Immature natural killer cell (primary cell): ENCODE results near the gene ANXA3. TPM values are rescaled to one million over a fixed set of nuclear protein-coding genes. Genes with fewer than 3 reads are reported as not detected.
A peak's percentile ranks its signal among the peaks of the same experiment; 100 is the strongest.

Experiments
- DNase-seq, 3 donors: peaks; one replicate each; pipeline ENCODE4 v3.0.0; 2022; ENCODE audit warnings: mixed read lengths in 1 of 3
- H3K27ac Mint-ChIP-seq, 6 donors: one replicate each; pipeline ENCODE4 v1.8.0; 2020; ENCODE audit warnings: mixed read lengths in 6 of 6, mild to moderate bottlenecking in 5 of 6, inconsistent platforms in 4 of 6, moderate library complexity in 3 of 6
- H3K27me3 Mint-ChIP-seq, 3 donors: one replicate each; pipeline ENCODE4 v1.8.0; 2020 to 2021; ENCODE audit warnings: low read depth in 3 of 3, mild to moderate bottlenecking in 3 of 3, mixed read lengths in 3 of 3, moderate library complexity in 3 of 3, inconsistent platforms in 1 of 3
- H3K36me3 Mint-ChIP-seq, 3 donors: one replicate each; pipeline ENCODE4 v1.8.0; 2020; ENCODE audit warnings: mixed read lengths in 3 of 3, inconsistent platforms in 2 of 3, mild to moderate bottlenecking in 2 of 3
- H3K4me1 Mint-ChIP-seq, 2 donors: one replicate each; pipeline ENCODE4 v1.8.0; 2020; ENCODE audit warnings: inconsistent platforms in 2 of 2, mild to moderate bottlenecking in 2 of 2, mixed read lengths in 2 of 2, moderate library complexity in 1 of 2
- H3K4me3 Mint-ChIP-seq, 5 donors: one replicate each; pipeline ENCODE4 v1.8.0; 2020; ENCODE audit warnings: mild to moderate bottlenecking in 5 of 5, mixed read lengths in 5 of 5, inconsistent platforms in 3 of 5, moderate library complexity in 3 of 5
- H3K9me3 Mint-ChIP-seq, 6 donors: one replicate each; pipeline ENCODE4 v1.8.0; 2020; ENCODE audit warnings: mild to moderate bottlenecking in 6 of 6, mixed read lengths in 6 of 6, inconsistent platforms in 4 of 6, moderate library complexity in 3 of 6
- polyA plus RNA-seq, 3 donors: library from polyadenylated mRNA; unstranded; fragments of 300-500 nt; fragmentation: Illumina TruSeq; gene quantifications; one replicate each; pipeline ENCODE4 v1.2.3, GENCODE V29; 2021

The ANXA3 gene
- polyA plus RNA-seq, 3 donors from 2014 or later, result not detected

DNA sequence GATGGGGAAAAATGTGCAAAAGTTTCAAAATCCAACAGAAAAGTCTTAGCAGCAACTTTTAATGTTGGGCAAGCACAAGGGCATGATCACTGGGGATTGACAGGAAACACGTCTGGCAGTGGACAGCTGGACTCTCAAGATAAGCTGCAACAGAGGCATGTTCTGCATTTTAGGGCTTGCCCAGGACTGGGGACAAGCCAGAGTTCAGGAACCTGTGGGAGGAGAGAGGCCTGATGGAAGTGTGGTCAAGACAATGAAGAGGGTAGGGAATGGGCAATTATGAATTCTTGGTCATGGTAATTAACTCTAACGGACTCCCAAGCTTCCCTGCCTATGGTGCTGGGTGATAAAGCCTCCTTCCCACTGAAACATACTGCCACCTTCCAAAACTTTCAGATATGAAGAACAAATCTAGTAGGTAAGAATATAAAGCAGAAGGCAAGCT, 48.4 kb downstream of the ANXA3 start:
- Mint-ChIP-seq H3K27me3 (peaks cover 4 to 13% (median 7%) of the 10 kb centered on the region in 3 donors), H3K4me1 (no peaks in the 10 kb centered on the region), H3K36me3 (no peaks in the 10 kb centered on the region), H3K4me3 (no peak overlapping the region), H3K9me3 (no peaks in the 10 kb centered on the region), H3K27ac (no peak overlapping the region)
- no peak for DNase-seq

DNA sequence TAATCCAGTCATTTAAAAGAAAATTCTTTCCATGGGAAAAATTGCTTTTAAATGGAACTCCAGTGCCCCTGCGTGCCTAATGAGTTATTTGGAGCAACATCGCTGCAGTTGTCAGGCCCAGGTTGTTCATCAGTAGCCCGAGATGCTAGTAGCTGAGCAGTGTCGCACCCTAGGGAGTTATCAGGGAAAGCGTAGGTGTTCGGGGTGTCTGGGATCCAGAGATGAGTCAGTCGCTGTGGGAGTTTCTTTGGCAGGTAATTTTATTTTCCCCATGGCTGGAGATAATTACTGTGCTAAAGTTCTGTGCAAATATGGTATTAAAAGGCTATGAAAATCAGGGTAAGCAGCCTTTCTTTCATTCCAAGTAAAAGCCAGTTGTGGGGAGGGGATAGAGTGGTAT, 49.4 kb downstream of the ANXA3 start:
- no peak overlapping the region for H3K27ac Mint-ChIP-seq
- H3K27me3 Mint-ChIP-seq, result peaks cover 4 to 13% (median 7%) of the 10 kb centered on the region in 3 donors
- no peaks in the 10 kb centered on the region for H3K36me3 Mint-ChIP-seq
- no peak for DNase-seq
- no peak overlapping the region for H3K4me3 Mint-ChIP-seq
- H3K9me3 Mint-ChIP-seq, result no peaks in the 10 kb centered on the region
- no peaks in the 10 kb centered on the region for H3K4me1 Mint-ChIP-seq

DNA sequence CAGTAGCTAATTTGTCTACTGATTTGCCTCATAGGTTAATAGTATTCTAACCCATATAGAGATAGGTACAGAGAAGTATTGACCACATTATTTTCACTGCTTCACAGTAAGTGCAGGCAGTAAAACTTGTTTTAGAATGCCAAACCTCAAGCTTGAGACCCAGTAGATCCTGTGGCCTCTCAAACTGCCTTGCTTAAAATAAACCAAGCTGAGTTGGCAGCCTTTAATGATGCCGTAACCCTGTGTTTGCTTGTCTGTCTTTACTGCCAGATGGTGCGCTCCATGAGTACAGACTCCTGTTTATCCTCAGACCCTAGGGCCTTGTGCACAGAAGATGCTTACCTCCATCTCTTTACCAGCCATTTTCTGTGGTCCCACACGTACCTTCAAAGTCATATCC, 50.8 kb downstream of the ANXA3 start:
- Mint-ChIP-seq H3K4me1 (no peaks in the 10 kb centered on the region), H3K27ac (peak overlapping the region in 1 of 6 donors; percentile 21), H3K4me3 (no peak overlapping the region), H3K27me3 (peaks cover 4 to 13% (median 7%) of the 10 kb centered on the region in 3 donors), H3K36me3 (peaks cover 0 to 4% (median 0%) of the 10 kb centered on the region in 3 donors), H3K9me3 (no peaks in the 10 kb centered on the region)
- no peak for DNase-seq

DNA sequence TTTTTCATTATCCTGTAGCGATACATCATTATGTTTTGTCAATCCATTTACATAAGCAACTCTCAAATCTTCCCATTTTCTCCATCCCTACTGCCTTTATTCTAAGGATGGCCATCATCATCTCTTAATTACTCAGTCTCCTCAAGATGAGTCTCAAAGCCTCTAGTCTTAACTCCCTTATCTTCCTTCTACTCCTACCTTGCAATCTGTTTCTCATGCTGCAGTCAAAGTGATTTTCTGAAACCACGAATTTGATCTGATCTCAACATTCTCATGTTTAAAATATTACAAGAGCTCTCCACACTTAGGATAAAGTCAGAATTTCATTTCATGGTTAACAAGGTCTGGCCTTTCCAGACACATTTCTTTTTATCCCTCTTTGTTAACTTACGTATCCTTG, 51.8 kb downstream of the ANXA3 start:
- Mint-ChIP-seq H3K27me3 (peaks cover 4 to 13% (median 8%) of the 10 kb centered on the region in 3 donors), H3K4me3 (no peak overlapping the region), H3K9me3 (peaks cover 0 to 1% (median 0%) of the 10 kb centered on the region in 6 donors), H3K36me3 (peaks cover 0 to 4% (median 0%) of the 10 kb centered on the region in 3 donors), H3K4me1 (no peaks in the 10 kb centered on the region), H3K27ac (no peak overlapping the region)
- DNase-seq, result no peak

DNA sequence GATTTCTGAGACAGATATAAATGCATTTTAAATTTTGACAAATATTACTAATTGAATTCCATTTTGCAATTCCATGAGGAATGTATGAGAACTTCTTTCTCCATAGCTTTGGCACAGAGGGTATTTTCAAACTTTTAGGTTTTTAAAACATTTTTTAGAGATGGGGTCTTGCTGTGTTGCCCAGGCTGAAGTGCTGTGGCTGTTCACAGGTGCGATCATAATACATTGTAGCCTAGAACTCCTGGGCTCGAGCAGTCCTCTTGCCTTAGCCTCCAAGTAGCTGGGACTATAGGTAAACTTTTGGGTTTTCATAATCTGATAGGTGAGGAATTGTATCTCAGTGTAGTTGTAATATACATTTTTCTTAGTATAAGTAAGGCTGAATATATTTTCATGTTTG, 53.4 kb downstream of the ANXA3 start:
- peaks cover 0 to 1% (median 0%) of the 10 kb centered on the region in 6 donors for H3K9me3 Mint-ChIP-seq
- no peak overlapping the region for H3K27ac Mint-ChIP-seq

DNA sequence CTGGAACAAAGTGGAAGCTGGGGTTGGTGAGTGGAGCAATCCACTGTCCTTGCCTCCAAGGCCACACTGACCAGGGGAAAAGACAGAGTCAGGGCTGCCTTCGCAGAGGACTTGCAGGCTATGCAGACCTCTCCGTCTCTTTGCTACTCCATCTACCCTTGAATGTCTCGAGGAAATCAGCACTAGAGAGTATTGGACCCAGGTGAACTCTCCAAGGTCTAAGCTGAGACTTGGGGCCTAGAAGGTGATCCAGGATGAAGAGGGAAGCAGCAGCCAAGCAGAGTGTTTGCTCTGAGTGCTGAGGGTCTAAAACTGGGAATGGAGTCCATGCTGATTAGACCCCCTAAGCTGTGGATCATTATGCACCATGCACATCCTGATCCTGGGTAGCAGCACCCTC, 54.5 kb downstream of the ANXA3 start:
- no peak overlapping the region for H3K4me3 Mint-ChIP-seq
- no peak overlapping the region for H3K27ac Mint-ChIP-seq
- peaks cover 7 to 9% of the 10 kb centered on the region in 2 donors for H3K4me1 Mint-ChIP-seq
- H3K27me3 Mint-ChIP-seq, result peaks cover 0 to 10% (median 4%) of the 10 kb centered on the region in 3 donors
- H3K9me3 Mint-ChIP-seq, result peaks cover 0 to 1% (median 0%) of the 10 kb centered on the region in 6 donors
- peaks cover 0 to 4% (median 0%) of the 10 kb centered on the region in 3 donors for H3K36me3 Mint-ChIP-seq
- no peak for DNase-seq

More for the DNA sequence above, 53.4 kb downstream of the ANXA3 start:
- H3K27me3 Mint-ChIP-seq, result peaks cover 2 to 13% (median 7%) of the 10 kb centered on the region in 3 donors
- H3K4me1 Mint-ChIP-seq, result no peaks in the 10 kb centered on the region
- DNase-seq, result no peak
- peaks cover 0 to 4% (median 0%) of the 10 kb centered on the region in 3 donors for H3K36me3 Mint-ChIP-seq
- H3K4me3 Mint-ChIP-seq, result no peak overlapping the region

DNA sequence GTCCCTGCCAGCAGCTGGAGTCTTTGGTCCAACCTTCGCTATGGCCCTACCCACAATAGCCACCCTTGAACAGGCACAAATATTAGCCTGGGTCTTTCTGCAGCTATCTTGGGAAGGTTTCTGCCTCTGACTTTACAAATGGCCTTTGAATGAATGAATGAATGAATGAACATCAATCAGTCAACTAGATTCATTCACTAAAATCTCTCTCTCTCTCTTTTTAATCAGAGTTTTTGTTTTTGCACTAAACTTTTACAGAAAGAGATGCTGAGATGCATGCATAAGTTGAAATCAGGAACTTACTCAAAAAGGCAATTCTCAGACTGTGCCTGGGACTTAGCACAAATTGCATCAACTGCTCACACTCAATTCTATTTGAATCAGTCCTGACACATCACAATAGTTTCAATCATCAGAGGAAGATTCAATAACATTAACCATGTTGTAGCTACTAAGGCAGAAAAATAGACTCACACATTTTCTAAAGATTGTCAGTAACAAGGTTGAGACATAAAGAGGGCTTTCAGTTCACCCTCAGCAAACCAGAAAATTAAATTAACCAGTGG, 55.0 kb downstream of the ANXA3 start:
- no peak for DNase-seq
- peaks cover 0 to 9% (median 4%) of the 10 kb centered on the region in 3 donors for H3K27me3 Mint-ChIP-seq
- no peak overlapping the region for H3K4me3 Mint-ChIP-seq
- H3K9me3 Mint-ChIP-seq, result peaks cover 0 to 1% (median 0%) of the 10 kb centered on the region in 6 donors
- no peak overlapping the region for H3K27ac Mint-ChIP-seq
- peaks cover 0 to 4% (median 0%) of the 10 kb centered on the region in 3 donors for H3K36me3 Mint-ChIP-seq
- H3K4me1 Mint-ChIP-seq, result peaks cover 8 to 9% of the 10 kb centered on the region in 2 donors

DNA sequence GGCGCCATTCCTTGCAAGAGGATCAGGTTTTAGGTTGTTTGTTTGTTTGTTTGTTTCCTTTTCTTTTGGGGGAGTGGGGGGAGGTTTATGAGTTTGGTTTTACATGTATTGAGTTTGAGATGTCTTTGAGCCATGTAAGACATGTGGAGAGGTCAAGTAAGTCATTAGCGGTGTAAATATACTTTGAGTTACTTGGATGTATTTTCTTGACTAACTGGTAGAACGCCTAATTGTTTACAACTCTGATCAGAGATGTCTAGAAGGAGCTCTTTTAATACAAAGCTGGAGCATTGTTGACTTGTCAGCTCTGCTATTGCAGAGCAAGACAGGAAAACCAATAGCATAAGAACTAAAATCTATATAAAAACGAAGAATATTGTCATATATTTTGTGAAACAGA, 57.1 kb downstream of the ANXA3 start:
- peaks cover 8 to 9% of the 10 kb centered on the region in 2 donors for H3K4me1 Mint-ChIP-seq
- H3K36me3 Mint-ChIP-seq, result peaks cover 0 to 4% (median 0%) of the 10 kb centered on the region in 3 donors
- peaks cover 0 to 1% (median 0%) of the 10 kb centered on the region in 6 donors for H3K9me3 Mint-ChIP-seq
- no peak overlapping the region for H3K4me3 Mint-ChIP-seq
- DNase-seq, result no peak
- no peak overlapping the region for H3K27ac Mint-ChIP-seq
- peaks cover 0 to 4% (median 3%) of the 10 kb centered on the region in 3 donors for H3K27me3 Mint-ChIP-seq

DNA sequence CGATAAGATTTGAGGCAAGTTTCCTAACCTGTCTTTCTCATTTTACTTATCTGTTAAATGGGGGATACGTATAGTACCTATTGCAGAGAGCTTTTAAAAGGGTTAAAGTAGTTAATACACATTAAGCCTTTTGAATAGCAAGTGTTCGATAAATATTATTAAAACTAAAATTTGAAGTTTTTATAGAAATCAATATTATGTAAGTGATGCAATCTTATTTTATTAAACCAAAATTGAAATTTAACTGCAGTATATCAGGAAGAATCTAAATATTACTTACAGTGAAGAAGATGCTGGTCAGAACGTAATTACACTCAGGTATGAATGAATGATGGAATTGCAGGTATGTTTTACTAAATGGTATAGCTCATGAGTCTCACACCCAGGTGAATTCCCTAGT, 58.0 kb downstream of the ANXA3 start:
- no peak for DNase-seq
- Mint-ChIP-seq H3K9me3 (peaks cover 0 to 1% (median 0%) of the 10 kb centered on the region in 6 donors), H3K4me1 (peaks cover 8 to 9% of the 10 kb centered on the region in 2 donors), H3K36me3 (peaks cover 0 to 4% (median 0%) of the 10 kb centered on the region in 3 donors), H3K4me3 (no peak overlapping the region), H3K27me3 (peaks cover 0 to 4% (median 3%) of the 10 kb centered on the region in 3 donors), H3K27ac (no peak overlapping the region)

DNA sequence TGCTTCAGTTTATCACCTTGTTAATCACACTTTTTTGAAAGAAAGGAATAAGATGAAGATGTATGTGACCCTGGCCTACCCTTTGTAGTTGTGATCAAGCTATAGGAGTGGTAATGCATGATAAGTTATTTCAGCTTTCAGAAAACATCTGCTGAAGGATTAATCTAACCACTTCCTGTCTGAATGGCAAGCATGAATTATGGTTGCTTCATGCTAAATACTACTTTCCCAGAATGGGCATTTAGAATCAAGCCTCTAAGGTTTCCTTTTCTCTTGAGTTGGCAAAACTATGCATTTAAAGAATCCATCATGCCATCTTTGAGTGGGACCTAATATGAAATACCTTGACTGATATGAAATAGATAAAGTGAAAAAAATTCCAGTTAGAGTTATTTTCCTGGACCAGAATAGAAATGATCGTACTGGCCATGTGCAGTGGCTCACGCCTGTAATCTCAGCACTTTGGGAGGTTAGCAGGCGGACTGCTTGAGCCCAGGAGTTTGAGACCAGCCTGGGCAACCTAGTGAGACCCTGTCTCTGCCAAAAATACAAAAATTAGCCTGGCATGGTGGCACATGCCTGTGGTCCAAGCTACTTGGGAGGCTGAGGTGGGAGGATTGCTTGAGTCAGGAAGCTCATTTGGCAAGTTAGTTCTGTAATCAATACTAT, 59.1 kb downstream of the ANXA3 start:
- peaks cover 0 to 4% (median 0%) of the 10 kb centered on the region in 3 donors for H3K36me3 Mint-ChIP-seq
- peaks cover 0 to 1% (median 0%) of the 10 kb centered on the region in 6 donors for H3K9me3 Mint-ChIP-seq
- no peak for DNase-seq
- peaks cover 8 to 9% of the 10 kb centered on the region in 2 donors for H3K4me1 Mint-ChIP-seq
- H3K27ac Mint-ChIP-seq, result peak overlapping the region in 1 of 6 donors; percentile 4
- H3K4me3 Mint-ChIP-seq, result no peak overlapping the region
- H3K27me3 Mint-ChIP-seq, result peaks cover 0 to 3% (median 2%) of the 10 kb centered on the region in 3 donors

DNA sequence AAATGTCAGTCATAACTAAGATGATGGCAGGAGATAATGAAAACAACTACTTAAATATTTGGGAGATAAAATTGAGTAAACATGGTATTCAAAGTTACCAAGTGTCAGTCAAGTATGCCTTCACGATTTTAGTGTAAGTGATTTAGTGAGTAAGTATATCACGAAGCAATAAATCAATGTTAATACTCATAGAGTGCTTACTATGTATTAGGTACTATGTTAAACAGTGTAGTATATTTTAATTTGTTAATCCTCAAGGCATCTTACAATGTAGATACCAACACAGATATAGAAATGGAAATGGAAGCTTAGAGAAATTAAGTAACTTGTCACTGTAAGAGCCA, 59.6 kb downstream of the ANXA3 start:
- Mint-ChIP-seq H3K9me3 (peaks cover 0 to 1% (median 0%) of the 10 kb centered on the region in 6 donors), H3K4me1 (peaks cover 8 to 9% of the 10 kb centered on the region in 2 donors), H3K4me3 (no peak overlapping the region), H3K27me3 (peaks cover 0 to 3% (median 2%) of the 10 kb centered on the region in 3 donors), H3K27ac (no peak overlapping the region), H3K36me3 (peaks cover 0 to 4% (median 0%) of the 10 kb centered on the region in 3 donors)
- DNase-seq, result no peak

DNA sequence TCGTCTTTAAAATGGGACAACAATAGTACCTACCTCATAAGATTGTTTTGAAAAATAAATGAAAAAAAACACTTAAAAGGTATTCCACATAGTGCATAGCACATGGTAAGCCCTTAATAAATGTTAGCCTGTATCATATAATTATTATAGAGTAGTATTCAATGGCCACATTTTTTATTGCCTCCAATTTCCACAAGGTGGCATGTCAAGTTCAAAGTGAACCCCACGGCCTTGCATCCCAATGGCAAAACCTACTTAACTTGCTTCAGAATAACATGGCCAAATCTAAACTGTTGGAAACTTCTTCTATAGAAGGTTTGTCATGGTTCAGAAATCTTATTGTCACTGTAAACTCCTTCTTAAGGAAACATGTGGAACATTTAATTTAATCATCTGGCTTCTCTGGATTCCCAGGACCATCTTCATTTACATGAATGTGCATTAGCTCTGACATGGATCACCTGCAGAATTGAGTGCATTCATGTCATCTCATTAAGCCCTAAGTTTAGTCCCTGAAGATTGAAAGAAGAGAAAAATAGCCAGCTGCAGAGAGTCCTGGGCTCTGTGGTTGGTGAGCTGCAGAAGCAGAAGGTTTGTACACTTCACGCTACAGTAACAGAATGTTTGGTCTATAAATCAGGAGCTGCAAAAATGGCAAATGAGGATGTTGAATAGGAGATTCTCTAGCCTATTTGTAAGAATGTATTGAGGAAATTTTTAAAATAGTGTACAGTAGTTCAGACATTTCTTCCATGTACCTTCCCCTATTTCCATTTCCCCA, 61.0 kb downstream of the ANXA3 start:
- Mint-ChIP-seq H3K4me3 (no peak overlapping the region), H3K27ac (no peak overlapping the region), H3K9me3 (no peaks in the 10 kb centered on the region), H3K27me3 (peaks cover 0 to 3% (median 2%) of the 10 kb centered on the region in 3 donors), H3K36me3 (no peaks in the 10 kb centered on the region), H3K4me1 (peaks cover 8 to 9% of the 10 kb centered on the region in 2 donors)
- DNase-seq, result no peak

DNA sequence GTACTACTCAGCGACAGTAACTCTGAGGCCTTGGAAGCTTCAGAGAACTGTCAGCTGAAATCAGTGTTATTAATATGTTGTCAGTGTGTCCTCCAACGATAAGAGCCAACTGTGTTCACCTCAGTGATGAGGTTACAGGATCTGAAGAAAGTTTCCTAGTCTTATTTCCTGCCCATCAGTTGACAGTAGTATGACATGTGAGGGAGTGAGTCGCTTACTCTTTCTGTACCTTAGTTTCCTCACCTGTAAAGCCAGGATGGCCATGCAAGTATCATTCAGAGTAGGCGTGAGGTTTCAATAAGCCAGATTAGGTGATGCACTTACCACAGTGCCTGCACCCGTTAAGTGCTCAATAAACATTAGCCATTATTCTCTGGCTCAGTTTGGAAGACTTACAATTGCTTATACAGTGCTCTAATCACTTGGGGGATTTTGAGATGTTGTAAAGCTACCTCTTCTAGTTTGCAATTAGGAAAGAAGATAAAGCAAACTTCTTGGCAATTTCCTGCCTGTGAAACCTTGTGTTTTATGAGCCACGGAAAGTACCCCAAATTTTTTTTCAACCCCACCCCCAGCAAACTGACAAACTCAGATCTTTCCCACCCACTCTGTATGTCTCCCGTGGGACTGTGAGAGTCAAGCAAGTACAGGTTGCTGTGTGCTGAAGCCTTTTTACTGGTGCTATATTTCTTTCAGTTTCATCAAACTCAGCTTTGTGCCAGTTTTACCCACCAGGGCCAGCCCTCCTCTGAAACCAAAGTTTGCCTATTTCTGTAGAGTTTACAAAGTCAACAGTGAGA, 62.2 kb downstream of the ANXA3 start:
- H3K9me3 Mint-ChIP-seq, result no peaks in the 10 kb centered on the region
- H3K4me3 Mint-ChIP-seq, result no peak overlapping the region
- H3K27ac Mint-ChIP-seq, result no peak overlapping the region
- DNase-seq, result no peak
- H3K27me3 Mint-ChIP-seq, result peaks cover 0 to 4% (median 1%) of the 10 kb centered on the region in 3 donors
- peaks cover 8 to 9% of the 10 kb centered on the region in 2 donors for H3K4me1 Mint-ChIP-seq
- H3K36me3 Mint-ChIP-seq, result no peaks in the 10 kb centered on the region
